Activated T-cell treated with anti-CD3 and anti-CD28 coated beads for 48 hours (primary cell): ENCODE measurements around the gene TGFBR3.

Experiments used
- DNase-seq: peaks from one replicate; pipeline ENCODE4 v3.0.0-alpha.2; 2020; ENCODE audit warnings: low read depth

TGFBR3 gene

DNA sequence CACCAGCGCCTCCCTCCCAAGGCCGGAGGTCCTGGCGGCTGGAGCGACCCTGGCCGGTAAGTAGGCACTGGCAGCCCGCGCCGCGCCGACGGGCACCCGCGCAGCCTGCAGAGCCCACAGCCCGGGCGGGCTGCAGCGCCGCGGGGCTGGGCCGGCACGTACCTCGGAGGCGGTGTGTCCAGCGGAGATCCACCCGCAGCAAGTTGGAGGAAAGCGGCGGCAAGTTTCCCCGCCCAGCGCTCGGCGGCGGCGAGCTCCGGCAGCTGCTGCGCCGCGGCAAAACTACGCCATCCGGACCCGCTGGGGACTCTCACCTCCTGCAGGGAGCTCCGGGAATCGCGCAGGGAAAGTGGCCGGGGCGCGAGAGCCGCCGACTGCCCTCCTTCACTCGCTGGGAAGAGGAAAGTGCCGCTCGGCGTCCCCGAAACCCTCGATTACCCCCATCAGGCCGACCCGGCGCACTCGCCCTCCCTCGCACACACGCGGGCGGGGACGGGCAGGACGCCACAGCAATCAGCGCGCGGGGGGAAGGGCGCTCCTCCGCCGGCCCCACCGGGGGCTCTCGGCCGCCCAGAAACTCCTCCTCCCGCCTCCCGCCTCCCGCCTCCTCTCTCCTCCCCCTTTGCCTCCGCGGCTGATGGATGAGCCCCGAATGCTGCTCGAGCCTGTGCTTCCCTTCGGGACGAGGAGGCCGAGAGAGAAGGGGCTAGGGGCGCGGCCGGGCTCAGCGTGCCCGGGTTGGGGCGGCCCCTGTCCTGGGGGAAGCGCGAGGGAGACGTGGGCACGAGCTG lies at the start of gene TGFBR3:
Gene TGFBR3 (minus strand): TSS at position 436 of the 791 bp plus-strand sequence. CDS start 24,620 bp downstream, outside the sequence.
- DNase-seq: peak; percentile 80

DNA sequence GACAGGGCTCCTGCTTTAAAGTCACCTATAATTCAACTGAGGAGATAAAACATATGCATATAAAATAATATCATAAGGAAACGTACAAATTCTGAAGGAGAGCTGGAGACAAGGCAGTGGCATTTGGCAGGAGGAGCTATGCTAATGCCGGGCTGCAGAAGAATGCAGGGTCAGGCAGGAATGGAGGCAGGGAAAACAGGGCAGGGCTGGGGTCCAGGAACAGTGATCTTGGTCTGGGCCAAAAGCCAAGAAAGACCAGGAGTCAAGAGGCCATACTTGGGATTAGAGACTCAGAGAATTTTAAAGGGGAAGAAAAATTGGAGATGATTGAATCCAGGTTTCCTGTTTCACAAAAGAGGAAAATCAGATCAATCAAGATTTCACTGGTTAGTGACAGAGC lies 43.3 kb upstream of the TGFBR3 start:
- DNase-seq: no peak

DNA sequence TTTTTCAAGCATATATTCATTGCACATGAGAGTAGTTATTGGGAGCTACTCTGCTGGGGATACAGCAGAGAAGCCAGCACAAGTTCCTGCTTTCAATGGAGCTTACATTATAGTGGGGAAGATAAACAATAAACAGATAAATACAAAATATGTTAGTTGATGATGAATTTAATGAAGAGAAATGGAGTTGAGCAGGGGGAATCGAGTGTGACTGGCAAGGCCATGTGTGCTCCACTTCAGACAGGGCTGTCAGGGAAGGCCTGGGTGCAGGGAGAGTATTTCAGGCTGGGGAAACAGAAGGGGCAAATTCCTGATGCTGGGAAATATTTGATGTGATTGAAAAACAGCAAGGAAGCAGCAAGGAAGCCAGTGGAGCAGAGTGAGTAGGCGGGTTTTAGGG lies 42.1 kb upstream of the TGFBR3 start:
- no peak for DNase-seq

DNA sequence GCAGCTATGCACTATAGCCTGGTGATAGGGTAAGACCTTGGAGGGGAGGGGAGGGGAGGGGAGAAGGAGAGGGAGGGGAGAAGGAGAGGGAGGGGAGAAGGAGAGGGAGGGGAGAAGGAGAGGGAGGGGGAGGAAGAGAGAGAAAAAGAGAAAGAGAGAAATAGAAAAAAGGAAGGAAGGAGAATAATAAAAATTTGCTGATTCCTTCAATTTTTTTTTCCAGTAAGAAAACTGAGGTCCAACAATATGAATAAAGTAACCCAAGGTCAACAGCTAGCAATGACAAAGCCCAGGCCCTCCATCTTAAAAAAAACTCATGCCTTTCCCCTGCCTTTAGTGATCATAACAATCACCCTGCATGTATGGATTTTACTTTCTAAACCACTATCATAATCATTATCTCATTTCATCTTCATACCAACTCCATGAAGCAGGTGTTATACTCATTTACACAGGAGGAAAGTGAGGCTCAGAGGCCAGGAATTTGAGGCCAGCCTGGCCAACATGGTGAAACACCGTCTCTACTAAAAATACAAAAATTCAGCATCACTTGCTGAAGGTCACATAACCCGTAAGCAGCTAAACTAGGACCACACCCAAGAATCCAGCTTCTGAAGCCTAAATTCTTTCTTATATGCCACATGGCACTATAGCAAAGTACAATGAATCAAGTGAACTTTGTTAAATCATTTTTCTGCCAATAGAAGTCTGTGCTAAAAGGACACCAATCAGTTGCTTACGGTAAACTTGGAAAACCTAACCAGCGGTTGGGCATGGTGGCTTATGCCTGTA lies 39.9 kb upstream of the TGFBR3 start:
- DNase-seq: no peak

DNA sequence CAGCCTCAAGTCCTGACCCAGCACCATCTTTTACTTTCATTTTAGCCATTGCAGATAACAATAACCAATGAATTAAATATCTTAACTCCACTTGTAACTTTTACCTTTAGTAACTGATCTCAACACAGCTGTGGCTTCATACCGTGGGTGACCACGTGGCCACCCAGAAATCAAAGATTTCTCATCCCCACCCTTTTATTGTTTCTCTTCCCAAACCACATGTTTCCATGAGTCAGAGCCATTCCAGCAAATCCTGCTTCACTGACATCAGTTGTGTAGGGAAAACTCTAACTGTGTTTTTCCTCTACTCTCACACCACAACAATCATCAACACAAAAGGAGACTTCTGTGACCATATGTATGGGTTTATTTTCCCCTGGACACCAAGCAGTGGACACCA lies 38.2 kb upstream of the TGFBR3 start:
- no peak for DNase-seq

DNA sequence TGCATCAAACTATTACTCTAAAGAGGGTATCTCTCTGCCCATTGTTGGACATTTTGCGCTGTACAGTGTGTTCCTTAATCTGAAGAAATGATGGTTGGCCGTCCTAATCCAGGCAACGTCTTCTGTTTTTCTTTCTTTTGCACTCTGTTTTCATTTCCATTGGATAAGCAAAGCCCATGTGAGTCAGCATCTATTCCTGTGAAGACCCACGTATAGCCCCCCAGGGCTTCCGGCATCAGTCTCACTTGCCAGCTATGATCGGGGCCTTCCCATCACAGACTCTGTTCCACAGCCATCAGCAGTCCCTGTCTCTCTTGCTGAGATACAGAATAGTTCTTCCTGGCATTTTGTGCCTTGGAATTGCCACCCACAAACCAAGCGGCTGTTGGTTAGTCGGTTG lies 34.0 kb upstream of the TGFBR3 start:
- no peak for DNase-seq

DNA sequence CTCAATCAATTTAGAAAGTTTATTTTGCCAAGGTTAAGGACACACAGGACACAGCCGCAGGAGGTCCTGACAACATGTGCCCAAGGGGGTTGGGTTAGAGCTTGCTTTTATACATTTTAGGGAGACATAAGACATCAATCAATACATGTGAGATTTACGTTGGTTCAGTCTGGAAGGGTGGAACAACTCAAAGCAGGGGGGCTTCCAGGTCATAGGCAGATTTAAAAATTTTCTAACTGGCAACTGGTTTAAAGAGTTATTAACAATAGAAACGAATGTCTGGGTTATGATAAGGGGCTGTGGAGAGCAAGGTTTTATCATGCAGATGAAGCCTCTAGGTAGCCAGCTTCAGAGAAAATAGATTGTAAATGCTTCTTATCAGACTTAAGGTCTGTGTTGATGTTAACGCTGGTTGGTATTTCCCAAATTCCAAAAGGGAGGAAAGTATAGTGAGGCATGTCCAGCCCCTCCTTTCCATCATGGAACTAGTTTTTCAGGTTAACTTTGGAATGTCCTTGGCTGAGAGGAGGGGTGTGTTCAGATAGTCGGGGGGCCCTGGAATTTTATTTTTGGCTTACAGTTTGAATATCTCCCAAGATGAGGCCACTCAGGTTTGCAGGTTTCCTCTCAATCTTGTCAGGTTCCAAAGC lies 31.0 kb upstream of the TGFBR3 start:
- no peak for DNase-seq

DNA sequence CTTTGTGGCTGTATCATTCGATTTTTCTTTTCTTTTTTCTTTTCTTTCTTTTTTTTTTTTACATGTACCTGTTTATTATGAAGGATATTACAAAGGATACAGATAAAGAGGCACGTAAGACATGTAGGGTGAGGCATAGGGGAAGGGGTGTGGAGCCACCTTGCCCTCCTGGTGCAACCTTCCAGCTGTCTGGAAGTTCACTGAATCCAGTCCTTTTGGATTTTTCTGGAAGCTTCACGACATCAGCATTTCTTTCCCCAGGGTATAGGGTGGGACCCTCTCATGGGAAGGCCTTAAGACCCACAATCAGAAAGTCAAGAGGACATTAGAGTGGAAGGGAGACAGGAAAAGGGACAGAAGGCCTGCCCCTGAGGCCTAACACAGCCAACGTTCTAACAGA lies 30.1 kb upstream of the TGFBR3 start:
- no peak for DNase-seq

DNA sequence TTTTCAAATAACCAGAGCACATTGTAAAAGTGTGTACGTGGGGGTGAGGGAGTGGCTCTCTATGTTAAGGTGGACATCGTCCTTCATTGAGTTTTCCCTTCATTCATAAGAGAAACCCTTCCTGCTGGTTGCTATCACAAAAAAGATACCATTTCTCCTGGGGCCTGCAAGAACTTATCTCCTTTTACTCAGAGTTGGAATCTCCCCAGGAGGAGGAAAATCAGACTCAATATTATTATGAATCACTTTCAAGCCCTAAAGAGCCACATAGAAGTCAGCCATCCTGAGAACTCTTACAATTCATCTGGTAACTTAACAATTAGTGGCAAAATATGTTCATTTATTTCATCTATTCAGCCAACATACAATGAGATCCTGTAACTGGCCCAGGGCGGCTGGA lies 27.1 kb upstream of the TGFBR3 start:
- no peak for DNase-seq

DNA sequence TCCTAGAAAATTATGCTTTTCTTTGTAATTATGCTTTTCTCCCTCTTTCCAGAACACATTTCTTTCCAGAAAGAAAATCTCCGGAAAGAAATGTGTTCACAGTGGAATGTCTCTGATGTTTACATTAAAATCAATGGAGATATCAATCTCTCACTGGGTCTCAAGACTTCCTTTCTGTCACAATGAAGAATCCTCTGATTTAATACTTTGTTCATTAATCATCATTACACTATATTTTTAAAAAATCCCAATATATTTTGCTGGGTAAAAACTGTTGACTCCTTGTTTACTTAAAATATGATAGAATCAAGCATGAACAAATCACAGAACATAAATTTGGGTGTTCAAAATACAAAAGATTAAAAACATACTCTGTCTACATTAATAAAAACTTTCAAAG lies 26.3 kb upstream of the TGFBR3 start:
- DNase-seq: no peak

DNA sequence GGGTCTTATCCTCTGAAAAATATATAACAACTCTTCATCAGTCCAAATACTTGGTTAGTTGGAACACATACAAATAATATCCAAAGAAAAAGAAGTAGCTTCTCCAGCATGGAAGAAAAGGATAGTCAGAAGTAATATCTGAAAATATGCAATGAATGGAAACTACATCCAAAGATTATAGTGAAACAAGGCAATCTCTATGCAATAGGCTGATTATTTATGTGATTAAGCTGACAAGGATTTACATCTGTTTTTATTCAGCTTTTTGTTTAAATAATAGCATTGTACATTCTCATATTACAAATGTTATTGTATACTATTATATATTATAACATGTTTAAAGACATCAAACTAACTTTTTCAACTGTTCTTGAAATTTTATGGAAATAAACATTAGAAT lies 15.3 kb upstream of the TGFBR3 start:
- no peak for DNase-seq

DNA sequence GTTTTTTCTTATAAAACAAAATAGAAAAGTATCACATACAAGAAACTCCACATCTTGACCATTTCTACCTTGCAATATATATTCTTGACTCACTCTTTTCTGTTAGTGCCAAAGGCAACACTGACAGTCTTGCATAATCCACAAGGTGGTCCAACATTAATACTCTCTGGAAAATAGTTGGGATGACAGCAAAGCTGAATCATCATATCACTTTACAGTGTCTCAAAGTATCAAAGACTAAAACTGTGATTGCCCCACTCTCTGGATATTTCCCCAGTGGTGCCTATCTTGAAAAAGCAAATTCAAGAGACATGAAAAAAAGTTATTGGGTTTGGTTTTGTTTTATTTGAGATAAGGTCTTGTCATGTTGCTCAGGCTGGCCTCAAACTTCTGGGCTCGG lies 14.6 kb upstream of the TGFBR3 start:
- no peak for DNase-seq

DNA sequence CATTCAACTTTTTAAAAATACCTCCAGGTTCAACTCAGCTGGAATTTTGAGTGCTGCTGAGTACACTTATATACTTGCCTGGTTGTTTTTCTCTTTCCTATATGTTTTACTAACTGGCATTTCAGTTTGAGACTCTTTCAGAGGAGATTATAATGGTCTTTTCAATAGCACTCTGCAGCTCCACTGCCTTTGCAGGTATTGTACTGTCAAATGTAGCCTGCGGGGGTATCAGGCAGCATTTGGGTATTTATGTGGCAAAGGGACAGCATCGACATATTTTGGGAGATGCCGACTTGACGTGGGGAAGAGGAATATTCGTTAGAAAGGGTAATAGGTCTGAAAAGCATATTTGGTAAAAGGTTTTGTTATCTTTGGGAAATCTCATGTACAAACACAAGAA lies 11.1 kb upstream of the TGFBR3 start:
- no peak for DNase-seq

DNA sequence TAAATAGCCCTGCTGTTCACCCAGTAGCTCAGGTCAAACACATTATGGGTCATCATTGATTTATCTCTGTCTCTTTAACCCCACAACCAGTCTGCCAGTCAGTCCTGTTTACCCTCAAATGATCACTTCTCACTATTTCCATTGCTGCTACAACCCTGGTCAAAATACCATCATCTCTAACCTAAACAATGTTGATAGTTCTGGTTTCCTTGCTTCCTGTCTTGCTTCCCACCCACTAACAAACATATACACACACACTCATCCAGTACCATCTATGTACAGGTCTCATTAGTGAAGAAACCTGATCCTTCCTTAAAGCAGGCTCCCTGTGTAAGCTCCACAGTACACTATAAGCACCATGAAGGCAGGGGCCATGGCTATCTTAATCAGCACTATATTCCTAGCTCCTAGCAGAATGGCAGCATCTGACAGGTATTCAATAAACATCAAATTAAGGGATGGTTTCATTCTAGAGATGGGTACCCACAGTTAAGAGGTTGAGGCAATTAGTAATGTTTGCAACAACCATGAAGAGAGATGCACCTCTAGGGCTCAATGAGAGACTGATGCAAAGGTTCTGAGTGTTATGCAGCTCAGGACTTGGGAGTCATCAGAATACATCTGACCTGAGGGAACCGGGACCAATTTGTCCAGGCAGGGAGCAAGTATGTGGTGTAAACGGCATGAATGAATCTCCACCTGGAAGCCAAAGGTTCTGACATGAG lies 10.0 kb upstream of the TGFBR3 start:
- DNase-seq: no peak

DNA sequence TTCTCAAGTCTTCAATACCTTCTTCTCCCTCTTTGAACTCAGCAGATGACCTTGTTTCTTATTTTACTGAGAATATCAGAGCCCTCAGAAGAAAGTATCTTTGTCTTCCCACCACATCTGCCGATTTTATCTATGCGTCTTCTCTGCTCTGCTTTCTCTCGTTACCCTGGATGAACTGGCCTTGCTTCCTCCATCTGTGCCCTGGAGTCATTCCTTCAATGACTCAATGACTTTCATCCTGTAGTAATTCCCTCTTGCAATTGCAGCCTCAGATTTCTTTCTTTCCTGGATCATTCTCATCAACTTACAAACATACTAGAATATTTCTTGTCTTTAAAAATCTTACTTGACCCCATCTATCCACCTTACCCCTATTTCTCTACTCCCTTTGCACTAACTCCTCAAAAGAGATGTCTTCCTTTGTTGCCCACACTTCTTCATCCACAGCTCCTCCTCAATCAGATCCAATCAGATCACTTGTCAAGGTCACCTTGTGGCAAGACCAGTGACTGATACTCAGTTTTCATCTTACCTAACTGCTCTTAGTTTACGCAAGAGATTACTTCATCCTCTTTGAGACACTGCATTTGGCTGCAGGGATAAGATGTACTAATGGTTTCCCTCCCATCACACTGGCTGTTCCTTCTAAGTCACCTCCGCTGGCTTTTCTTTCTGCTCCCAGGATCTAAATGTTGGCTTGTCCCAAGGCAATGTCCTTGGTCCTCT lies 8.2 kb upstream of the TGFBR3 start:
- no peak for DNase-seq

DNA sequence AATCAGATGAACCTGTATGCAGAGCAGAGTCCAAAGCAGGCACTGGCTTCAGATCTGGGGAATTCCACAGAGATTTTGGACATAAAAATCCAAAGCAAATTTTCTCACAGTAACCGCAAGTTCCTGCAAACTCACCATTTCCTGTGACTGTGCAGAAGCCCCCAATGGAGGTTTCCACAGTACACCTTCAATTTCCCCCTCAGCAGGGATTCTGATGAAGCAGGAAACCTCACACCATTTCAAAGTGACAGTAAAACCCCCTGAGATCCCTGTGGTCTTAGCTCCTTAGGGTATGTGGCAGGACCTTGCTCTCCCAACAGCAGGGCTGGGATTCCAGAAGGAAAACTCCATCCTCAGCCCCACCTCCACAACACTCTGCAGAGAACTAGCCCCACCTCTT lies 6.0 kb upstream of the TGFBR3 start:
- no peak for DNase-seq

DNA sequence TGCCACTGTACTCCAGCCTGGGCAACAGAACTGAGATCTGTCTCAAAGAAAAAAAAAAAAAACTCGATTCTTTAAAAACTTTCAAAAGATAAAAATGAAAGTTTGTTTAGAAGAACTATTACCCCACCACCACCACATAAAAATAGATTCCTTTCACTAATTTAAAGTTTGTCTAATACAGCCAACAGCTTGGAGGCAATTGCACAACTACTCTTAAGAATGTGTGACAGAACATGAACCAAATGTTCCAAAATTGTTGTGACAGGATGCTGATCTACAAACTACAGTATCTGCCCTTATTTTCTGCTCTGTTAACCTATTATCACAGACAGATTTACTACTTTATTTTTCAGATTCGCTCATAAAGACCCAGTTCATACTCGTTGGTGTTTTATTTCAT lies 5.5 kb upstream of the TGFBR3 start:
- no peak for DNase-seq

DNA sequence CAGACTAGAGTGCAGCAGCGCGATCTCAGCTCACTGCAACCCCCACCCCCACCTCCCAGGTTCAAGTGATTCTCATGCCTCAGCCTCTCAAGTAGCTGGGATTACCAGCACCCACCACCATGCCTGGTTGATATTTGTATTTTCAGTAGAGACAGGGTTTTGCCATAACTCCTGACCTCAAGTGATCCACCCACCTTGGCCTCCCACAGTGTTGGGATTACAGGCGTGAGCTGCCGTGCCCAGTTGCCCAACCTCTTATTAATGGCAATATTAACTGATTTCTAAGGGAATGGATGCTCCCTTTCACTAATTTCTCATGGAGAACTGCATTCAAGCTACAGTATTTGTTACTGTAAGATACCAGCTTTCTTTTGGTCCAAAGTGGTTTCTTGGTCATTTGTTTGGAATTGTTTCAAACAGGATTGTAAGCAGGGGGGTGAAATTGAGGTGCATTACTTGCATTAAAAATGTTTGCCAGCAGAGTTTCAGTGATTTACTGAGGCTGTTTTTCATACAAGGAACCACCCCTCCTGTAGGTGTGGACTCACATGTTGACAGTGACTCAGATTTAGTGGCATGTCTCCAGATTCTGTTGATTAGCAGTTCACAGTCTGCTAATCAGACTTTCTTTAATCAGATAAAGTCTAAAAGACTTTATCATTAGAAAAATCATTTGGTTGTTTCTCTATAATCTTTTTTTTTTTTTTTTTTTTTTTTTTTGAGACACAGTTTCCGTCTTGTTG lies 3.9 kb upstream of the TGFBR3 start:
- no peak for DNase-seq

DNA sequence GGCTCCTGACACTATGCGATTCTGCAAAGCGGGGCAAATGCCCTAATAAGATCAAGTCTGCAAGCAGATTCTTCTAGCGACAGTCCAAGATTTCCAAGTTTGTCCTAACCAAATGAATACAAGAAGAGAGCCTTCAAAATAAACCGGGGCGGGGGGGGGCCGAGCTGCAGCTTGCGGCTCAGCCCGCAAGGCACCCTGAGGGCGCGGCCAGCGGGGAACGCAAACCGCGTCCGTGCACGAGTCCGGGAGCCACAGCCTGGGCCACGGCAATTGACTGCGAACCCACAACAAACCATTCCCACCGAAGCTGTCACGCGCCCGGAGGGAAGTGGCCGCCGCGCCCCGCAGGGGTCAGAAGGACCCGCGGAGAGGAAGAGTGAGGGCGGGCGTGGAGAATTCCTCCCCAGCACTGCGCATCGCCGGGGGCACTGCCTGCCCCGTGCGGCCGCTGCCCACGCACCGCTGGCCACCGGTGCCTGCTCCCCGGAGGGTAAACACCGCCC lies 687 bp downstream of the TGFBR3 start:
- no peak for DNase-seq

DNA sequence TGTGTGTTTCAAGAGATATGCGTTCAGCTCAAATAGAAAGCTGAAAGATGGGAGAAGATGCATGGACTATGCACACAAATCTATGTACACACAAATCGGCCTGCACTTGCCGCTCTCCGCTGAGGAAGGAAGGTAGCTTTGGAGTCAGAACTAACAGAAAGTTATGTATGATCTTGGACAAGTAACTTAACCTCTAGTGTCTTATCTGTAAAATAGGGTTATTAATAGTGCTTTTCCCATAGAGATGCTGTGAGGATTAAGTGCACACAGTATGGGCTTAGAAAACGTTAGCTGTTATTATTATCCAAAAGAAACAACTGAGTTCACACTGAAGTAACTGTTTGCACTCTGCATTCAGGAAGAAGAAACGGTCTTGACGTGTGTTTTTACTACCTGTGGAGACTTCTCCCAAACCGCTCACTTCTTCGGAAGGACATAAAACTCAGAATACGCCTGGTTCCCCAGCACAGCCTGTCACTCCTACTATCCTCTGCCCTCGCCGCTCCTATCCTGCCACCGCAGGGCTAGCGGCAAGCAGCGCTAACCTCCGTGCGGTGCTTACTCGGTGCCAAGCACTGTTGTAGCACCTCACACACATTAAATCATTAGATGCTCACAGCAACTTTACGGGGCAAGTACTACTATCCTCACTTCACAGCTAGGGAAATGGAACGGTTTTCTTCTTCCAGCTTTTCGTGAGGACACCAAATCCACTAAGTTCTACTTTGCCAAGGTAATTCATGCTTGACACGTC lies 1.3 kb downstream of the TGFBR3 start:
- DNase-seq: peak; percentile 40
